Hepatocyte (in vitro differentiated cells): Measurements from ENCODE around the gene RAB18. TPM values are rescaled to one million over a fixed set of nuclear protein-coding genes. Genes with fewer than 3 reads are reported as not detected.

Experiments used
- DNase-seq: peaks from one replicate; pipeline ENCODE4 v3.0.0-alpha.2; 2016; ENCODE audit warnings: low spot score
- H2AFZ ChIP-seq: fragments of 200-600 bp; sonication (generic); 2 replicates; pipeline ENCODE4 v1.6.0; 2016; ENCODE audit warnings: antibody characterized with exemption, mild to moderate bottlenecking
- H3K27ac ChIP-seq: fragments of 200-600 bp; sonication (generic); 2 replicates; pipeline ENCODE4 v1.5.1; 2016; ENCODE audit warnings: mild to moderate bottlenecking
- H3K27me3 ChIP-seq: fragments of 200-600 bp; sonication (generic); 2 replicates; pipeline ENCODE4 v1.6.1; 2016
- H3K36me3 ChIP-seq: fragments of 200-600 bp; sonication (generic); replicated peaks from 2 replicates; pipeline ENCODE4 v1.5.1; 2016; ENCODE audit warnings: low read depth; ENCODE audit not compliant: insufficient read depth
- H3K4me1 ChIP-seq: fragments of 200-600 bp; sonication (generic); 2 replicates; pipeline ENCODE4 v1.5.1; 2016; ENCODE audit warnings: mild to moderate bottlenecking, moderate library complexity; ENCODE audit not compliant: insufficient read depth
- H3K4me2 ChIP-seq: fragments of 200-600 bp; sonication (generic); 2 replicates; pipeline ENCODE4 v1.6.0; 2016
- H3K4me3 ChIP-seq: fragments of 200-600 bp; sonication (generic); 2 replicates; pipeline ENCODE4 v1.5.1; 2016; ENCODE audit warnings: mild to moderate bottlenecking
- H3K79me2 ChIP-seq: fragments of 200-600 bp; sonication (generic); 2 replicates; pipeline ENCODE4 v1.6.0; 2017; ENCODE audit warnings: mild to moderate bottlenecking
- H3K9me2 ChIP-seq: fragments of 200-600 bp; sonication (generic); replicated peaks from 2 replicates; pipeline ENCODE4 v1.6.0; 2017; ENCODE audit warnings: mild to moderate bottlenecking; ENCODE audit not compliant: insufficient read depth
- H3K9me3 ChIP-seq: fragments of 200-600 bp; sonication (generic); 2 replicates; pipeline ENCODE4 v1.5.1; 2016; ENCODE audit warnings: low read depth, mild to moderate bottlenecking
- H4K20me1 ChIP-seq: fragments of 200-600 bp; sonication (generic); 2 replicates; pipeline ENCODE4 v1.6.0; 2016; ENCODE audit warnings: mild to moderate bottlenecking; ENCODE audit not compliant: insufficient read depth, poor library complexity, severe bottlenecking
- EZH2 ChIP-seq: fragments of 200-600 bp; sonication (generic); IDR thresholded peaks from 2 replicates; pipeline ENCODE4 v1.6.1; 2016; ENCODE audit warnings: antibody characterized with exemption, mild to moderate bottlenecking, borderline replicate concordance
- EZH2phosphoT487 ChIP-seq: fragments of 200-600 bp; sonication (generic); IDR thresholded peaks from one replicate; pipeline ENCODE4 v1.6.1; 2018; ENCODE audit warnings: antibody characterized with exemption, mild to moderate bottlenecking, low read depth, moderate library complexity; ENCODE audit not compliant: unreplicated experiment, severe bottlenecking
- WGBS: methylation state at CpG from one replicate; pipeline ENCODE4 v1.1.6; 2016; ENCODE audit warnings: low lambda C conversion rate; ENCODE audit errors: missing lambda C conversion rate; 5-methylcytosine and 5-hydroxymethylcytosine counted together
- polyA plus RNA-seq: library from polyadenylated mRNA; unstranded; fragments of >200 nt; fragmentation: Nextera tagmentation; extraction: Ambion mirVana; gene quantifications from 2 replicates; pipeline ENCODE4 v1.2.1, GENCODE V29; 2016
- total RNA-seq: library from RNA; depleted of rRNA; stranded (reverse); fragments of >200 nt; gene quantifications from 2 replicates; pipeline ENCODE4 v1.2.3, GENCODE V29; 2014
- TF ChIP-seq, protein P1 (sequence below): fragments of 200-600 bp; sonication (generic); IDR thresholded peaks from 2 replicates; pipeline ENCODE4 v1.5.1; 2016; ENCODE audit warnings: antibody characterized with exemption, mild to moderate bottlenecking; ENCODE audit not compliant: poor library complexity

The RAB18 gene
- total RNA-seq (56.2 and 88.5 TPM in 2 replicates), polyA plus RNA-seq (129 and 132 TPM in 2 replicates)

DNA sequence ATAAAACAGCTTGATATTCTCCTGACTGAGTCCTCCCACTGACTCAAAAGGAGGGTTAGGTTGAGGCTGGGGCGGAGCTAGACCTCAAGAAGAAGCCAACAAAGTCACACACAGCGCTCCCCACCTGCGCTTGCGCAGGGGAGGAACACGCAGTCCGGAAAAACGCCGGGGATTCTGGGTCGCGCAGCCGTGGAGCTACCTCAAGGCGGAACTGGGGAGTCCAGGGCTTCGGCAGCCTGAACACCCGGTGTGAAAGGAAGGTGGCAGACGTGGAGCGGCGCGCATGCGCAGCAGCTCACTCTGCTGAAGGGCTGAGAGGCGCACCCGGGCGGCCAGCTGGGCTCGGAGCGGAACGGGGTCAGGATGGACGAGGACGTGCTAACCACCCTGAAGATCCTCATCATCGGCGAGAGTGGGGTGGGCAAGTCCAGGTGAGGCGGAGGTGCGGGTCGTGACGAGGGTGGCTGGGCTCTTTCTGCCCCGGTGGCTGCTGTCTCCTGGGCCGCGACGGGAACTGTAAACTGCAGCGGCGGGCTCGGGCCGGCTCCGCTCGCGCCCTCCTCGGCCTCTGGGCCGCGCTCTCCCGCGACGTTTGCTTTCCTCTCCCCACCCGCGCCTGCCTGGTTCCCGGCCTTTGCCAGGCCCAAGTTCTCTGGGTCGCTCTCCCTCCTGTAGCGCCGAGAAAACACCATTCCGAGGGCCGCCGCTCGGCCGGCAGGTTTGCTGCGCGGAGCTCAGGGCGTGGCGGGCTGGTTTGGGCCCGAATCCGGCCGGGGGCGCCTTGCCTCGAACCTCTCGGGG is at the start of gene RAB18:
Gene RAB18 (plus strand): TSS at position 298 of the 801 bp plus-strand sequence. CDS start 66 bp downstream, at position 364.
- no peaks in the 10 kb centered on the region for H3K9me2 ChIP-seq

DNA sequence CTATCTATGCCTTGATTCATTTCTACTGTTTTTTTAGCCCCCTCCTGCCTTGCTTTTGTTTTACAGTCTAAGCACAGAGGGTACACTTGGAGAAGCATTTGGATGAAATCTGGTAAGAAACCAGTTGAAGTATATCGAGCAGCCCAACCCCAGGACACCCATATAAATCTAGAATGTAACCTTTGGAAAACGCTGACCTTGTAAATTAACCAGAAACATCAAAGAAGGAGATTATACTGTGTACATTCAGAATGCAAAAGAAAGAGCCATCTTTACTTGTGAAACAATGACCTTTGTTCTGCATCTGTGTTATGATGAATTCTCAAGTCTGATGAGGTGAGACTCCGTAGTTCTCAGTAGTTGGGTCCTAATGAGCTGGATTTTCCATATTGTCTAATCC is 49.3 kb upstream of the RAB18 start:
- no peaks in the 10 kb centered on the region for H4K20me1 ChIP-seq
- no peaks in the 10 kb centered on the region for H3K4me1 ChIP-seq
- no peak overlapping the region for H3K4me3 ChIP-seq
- H3K27me3 ChIP-seq = no peaks in the 10 kb centered on the region
- no peak overlapping the region for H2AFZ ChIP-seq
- DNase-seq = no peak
- 67% methylated on average over 3 of the region's 3 CpGs for WGBS
- H3K27ac ChIP-seq = no peak overlapping the region
- H3K9me3 ChIP-seq = no peaks in the 10 kb centered on the region
- TF ChIP-seq EZH2 (no peak), EZH2phosphoT487 (no peak)
- TF ChIP-seq, protein P1, sequence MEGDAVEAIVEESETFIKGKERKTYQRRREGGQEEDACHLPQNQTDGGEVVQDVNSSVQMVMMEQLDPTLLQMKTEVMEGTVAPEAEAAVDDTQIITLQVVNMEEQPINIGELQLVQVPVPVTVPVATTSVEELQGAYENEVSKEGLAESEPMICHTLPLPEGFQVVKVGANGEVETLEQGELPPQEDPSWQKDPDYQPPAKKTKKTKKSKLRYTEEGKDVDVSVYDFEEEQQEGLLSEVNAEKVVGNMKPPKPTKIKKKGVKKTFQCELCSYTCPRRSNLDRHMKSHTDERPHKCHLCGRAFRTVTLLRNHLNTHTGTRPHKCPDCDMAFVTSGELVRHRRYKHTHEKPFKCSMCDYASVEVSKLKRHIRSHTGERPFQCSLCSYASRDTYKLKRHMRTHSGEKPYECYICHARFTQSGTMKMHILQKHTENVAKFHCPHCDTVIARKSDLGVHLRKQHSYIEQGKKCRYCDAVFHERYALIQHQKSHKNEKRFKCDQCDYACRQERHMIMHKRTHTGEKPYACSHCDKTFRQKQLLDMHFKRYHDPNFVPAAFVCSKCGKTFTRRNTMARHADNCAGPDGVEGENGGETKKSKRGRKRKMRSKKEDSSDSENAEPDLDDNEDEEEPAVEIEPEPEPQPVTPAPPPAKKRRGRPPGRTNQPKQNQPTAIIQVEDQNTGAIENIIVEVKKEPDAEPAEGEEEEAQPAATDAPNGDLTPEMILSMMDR = no peak
- H3K36me3 ChIP-seq = no peaks in the 10 kb centered on the region
- no peaks in the 10 kb centered on the region for H3K9me2 ChIP-seq
- H3K4me2 ChIP-seq = no peak overlapping the region
- no peaks in the 10 kb centered on the region for H3K79me2 ChIP-seq

More for the DNA sequence above, at the start of gene RAB18:
- peaks cover 43% of the 10 kb centered on the region for H4K20me1 ChIP-seq
- peak within 1 kb of the TSS; percentile 85 for H3K4me3 ChIP-seq
- H3K4me2 ChIP-seq = peak within 1 kb of the TSS; percentile 80
- no peaks in the 10 kb centered on the region for H3K36me3 ChIP-seq
- TF ChIP-seq EZH2 (no peak), EZH2phosphoT487 (no peak)
- TF ChIP-seq, protein P1 = no peak
- 1% methylated on average over 67 of the region's 71 CpGs for WGBS
- peak within 1 kb of the TSS; percentile 66 for H2AFZ ChIP-seq
- H3K9me3 ChIP-seq = no peaks in the 10 kb centered on the region
- peak; percentile 99 for DNase-seq
- peaks cover 16% of the 10 kb centered on the region for H3K4me1 ChIP-seq
- peak within 1 kb of the TSS; percentile 97 for H3K27ac ChIP-seq
- no peaks in the 10 kb centered on the region for H3K27me3 ChIP-seq
- H3K79me2 ChIP-seq = peaks cover 48% of the 10 kb centered on the region

DNA sequence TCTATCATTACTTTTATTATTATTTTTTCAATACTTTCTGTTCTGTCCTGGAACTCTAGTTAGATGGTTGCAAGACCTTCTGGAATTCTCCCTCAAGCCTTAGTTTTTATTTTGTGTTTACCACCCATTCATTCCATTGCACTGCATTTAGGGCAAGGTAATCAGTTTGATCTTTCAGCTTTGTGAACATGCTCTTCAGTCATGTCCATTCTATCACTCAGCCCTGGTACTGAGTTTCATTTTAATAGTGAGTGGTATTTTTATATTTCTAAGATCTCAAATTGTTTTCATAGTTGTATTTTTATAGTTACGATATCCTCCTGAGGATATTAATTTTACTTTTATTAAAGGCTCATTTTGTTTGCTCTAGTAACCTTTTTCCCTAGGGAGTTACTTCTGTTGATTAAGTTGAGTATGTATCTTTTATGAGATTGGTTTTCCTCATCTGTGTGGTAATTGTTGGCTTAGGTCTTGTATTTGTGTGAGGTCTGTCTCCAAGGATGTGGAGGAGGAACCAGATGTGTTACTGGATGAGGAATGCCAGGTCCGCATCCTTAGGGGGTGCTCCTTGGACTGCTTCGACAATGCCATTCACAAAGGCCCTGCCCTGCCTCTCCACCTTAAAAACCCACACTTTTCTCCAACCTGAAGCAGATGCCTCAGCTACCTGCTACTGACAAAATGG is 46.7 kb upstream of the RAB18 start:
- Histone ChIP-seq H3K4me3 (no peak overlapping the region), H4K20me1 (no peaks in the 10 kb centered on the region), H2AFZ (no peak overlapping the region), H3K4me2 (no peak overlapping the region), H3K79me2 (no peaks in the 10 kb centered on the region), H3K36me3 (no peaks in the 10 kb centered on the region), H3K4me1 (no peaks in the 10 kb centered on the region), H3K9me2 (no peaks in the 10 kb centered on the region), H3K9me3 (no peaks in the 10 kb centered on the region), H3K27ac (no peak overlapping the region), H3K27me3 (no peaks in the 10 kb centered on the region)
- no peak for DNase-seq
- TF ChIP-seq, protein P1 = no peak
- no peak for TF ChIP-seq EZH2phosphoT487
- TF ChIP-seq EZH2 = no peak
- 82% methylated on average over 3 of the region's 3 CpGs for WGBS
